ENCODE measurements around the gene APOL6.
"Not testable (repeated sequence)": the region's sequence is repeated elsewhere in the genome, so short reads cannot be mapped to it uniquely, and the experiment has no call there.

The APOL6 gene

GRCh38 chr22:35618427-35619223 lies 29.6 kb upstream of the APOL6 start:
- DNase-seq: no peak

GRCh38 chr22:35619336-35620094 lies 28.7 kb upstream of the APOL6 start:
- DNase-seq: no peak

- DNase-seq: no peak
These were observed 27.5 kb upstream of the APOL6 start for GRCh38 chr22:35620624-35621251.

- DNase-seq: no peak
These were observed 26.8 kb upstream of the APOL6 start for GRCh38 chr22:35621451-35621850.

- DNase-seq: no peak
These were observed 25.9 kb upstream of the APOL6 start for GRCh38 chr22:35622191-35622913.

GRCh38 chr22:35623885-35624284 lies 24.4 kb upstream of the APOL6 start:
- DNase-seq: not testable (repeated sequence)

- no peak for DNase-seq
These were observed 23.7 kb upstream of the APOL6 start for GRCh38 chr22:35624547-35624946.

- no peak for DNase-seq
These were observed 22.3 kb upstream of the APOL6 start for GRCh38 chr22:35625763-35626432.

- peak; percentile 78 for DNase-seq
These were observed 20.8 kb upstream of the APOL6 start for GRCh38 chr22:35627267-35628041.

- DNase-seq: no peak
These were observed 19.5 kb upstream of the APOL6 start for GRCh38 chr22:35628732-35629131.

- peak; percentile 95 for DNase-seq
These were observed 18.6 kb upstream of the APOL6 start for GRCh38 chr22:35629406-35630216.

GRCh38 chr22:35630387-35630793 lies 17.9 kb upstream of the APOL6 start:
- DNase-seq: no peak

- DNase-seq: no peak
These were observed 17.4 kb upstream of the APOL6 start for GRCh38 chr22:35630891-35631290.

GRCh38 chr22:35631597-35631996 lies 16.6 kb upstream of the APOL6 start:
- DNase-seq: no peak

GRCh38 chr22:35632935-35633334 lies 15.3 kb upstream of the APOL6 start:
- no peak for DNase-seq

- DNase-seq: no peak
These were observed 14.7 kb upstream of the APOL6 start for GRCh38 chr22:35633520-35633919.

GRCh38 chr22:35634015-35634414 lies 14.2 kb upstream of the APOL6 start:
- no peak for DNase-seq

- no peak for DNase-seq
These were observed 13.2 kb upstream of the APOL6 start for GRCh38 chr22:35634943-35635540.

- no peak for DNase-seq
These were observed 11.0 kb upstream of the APOL6 start for GRCh38 chr22:35637254-35637653.

GRCh38 chr22:35638001-35638400 lies 10.2 kb upstream of the APOL6 start:
- no peak for DNase-seq
